Uterus (tissue), 2 donors: ENCODE data around the gene GNG4.

ENCODE experiments used
- POLR2A ChIP-seq, 2 donors: fragments of 450-650 bp; IDR thresholded peaks; one replicate each; pipeline ENCODE4 v1.6.1; 2016; ENCODE audit warnings: antibody characterized with exemption in 2 of 2, mild to moderate bottlenecking in 1 of 2, moderate library complexity in 1 of 2
- TF ChIP-seq, protein P1 (sequence below), 4 experiments: fragments of 200-600 bp in 2 of 4; fragments of 450-650 bp in 2 of 4; sonication (generic) in 2 of 4; IDR thresholded peaks; one replicate each; pipeline ENCODE4 v1.5.1; 2016 to 2019; ENCODE audit warnings: antibody characterized with exemption in 4 of 4, mild to moderate bottlenecking in 2 of 4, moderate library complexity in 1 of 4

DNA sequence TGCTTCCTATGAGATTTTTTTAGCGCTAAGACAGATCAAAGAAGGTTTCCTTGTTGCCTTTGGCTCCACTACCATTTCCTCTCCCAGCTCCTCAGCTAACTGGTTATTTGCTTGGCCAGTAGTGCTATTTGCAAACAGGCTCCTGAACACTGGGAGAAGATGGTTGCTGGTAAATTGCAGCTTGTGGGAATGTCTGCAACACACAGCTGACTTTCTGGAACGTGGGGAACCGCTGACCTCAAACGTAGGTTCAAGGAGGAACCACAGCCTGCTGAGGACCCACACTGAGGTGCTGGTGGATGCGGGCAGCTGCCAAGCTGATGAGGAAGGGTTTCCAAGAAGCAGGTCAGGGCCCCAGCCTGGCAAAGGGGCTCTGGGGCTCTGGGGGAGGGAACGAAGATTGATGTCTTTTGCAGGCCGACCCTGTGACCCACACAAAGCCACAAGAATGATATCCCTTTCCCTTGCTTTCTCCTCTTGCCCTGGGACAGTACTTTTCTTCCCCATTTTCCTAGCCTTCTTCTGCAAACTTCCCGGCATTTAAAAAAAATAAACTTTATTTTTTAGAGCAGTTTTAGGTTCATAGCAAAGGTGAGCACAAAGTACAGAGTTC lies 24.8 kb downstream of the GNG4 start:
- TF ChIP-seq, protein P1, sequence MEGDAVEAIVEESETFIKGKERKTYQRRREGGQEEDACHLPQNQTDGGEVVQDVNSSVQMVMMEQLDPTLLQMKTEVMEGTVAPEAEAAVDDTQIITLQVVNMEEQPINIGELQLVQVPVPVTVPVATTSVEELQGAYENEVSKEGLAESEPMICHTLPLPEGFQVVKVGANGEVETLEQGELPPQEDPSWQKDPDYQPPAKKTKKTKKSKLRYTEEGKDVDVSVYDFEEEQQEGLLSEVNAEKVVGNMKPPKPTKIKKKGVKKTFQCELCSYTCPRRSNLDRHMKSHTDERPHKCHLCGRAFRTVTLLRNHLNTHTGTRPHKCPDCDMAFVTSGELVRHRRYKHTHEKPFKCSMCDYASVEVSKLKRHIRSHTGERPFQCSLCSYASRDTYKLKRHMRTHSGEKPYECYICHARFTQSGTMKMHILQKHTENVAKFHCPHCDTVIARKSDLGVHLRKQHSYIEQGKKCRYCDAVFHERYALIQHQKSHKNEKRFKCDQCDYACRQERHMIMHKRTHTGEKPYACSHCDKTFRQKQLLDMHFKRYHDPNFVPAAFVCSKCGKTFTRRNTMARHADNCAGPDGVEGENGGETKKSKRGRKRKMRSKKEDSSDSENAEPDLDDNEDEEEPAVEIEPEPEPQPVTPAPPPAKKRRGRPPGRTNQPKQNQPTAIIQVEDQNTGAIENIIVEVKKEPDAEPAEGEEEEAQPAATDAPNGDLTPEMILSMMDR (IDR thresholded peaks at IDR 0.05), result no peak
- no peak for TF ChIP-seq POLR2A (IDR thresholded peaks at IDR 0.05)
